ENCODE measurements around the gene TRIM50.

DNA sequence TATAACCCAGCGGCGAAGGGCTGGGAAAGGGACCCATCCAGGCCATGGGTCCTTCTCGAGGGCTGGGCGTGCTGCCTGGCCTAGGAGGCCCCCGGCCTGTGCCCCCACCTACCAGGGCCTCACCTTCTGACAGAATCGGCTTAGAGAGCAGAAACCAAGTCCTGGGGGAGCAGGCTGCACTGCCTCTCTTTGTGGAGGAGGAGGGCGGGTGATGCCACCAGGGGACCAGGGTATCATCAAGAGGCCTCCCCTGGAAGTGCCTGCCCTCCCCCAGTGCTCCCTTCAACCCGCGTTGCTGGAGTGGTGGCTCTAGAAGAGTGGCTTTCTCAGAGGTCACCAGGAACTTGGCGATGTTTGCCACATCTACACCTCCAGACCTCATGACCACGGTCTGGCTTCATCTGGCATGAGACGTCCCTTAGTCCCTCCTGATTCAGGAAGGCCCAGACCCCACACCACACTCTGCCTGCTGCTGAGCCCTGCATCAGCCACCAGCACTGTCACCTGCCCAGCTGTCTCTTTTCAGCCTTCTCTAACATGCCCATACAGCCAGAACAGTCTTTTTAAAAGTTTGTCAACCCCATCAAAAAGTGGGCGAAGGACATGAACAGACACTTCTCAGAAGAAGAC, 32.0 kb upstream of the TRIM50 start:
- TF ChIP-seq, protein P1, sequence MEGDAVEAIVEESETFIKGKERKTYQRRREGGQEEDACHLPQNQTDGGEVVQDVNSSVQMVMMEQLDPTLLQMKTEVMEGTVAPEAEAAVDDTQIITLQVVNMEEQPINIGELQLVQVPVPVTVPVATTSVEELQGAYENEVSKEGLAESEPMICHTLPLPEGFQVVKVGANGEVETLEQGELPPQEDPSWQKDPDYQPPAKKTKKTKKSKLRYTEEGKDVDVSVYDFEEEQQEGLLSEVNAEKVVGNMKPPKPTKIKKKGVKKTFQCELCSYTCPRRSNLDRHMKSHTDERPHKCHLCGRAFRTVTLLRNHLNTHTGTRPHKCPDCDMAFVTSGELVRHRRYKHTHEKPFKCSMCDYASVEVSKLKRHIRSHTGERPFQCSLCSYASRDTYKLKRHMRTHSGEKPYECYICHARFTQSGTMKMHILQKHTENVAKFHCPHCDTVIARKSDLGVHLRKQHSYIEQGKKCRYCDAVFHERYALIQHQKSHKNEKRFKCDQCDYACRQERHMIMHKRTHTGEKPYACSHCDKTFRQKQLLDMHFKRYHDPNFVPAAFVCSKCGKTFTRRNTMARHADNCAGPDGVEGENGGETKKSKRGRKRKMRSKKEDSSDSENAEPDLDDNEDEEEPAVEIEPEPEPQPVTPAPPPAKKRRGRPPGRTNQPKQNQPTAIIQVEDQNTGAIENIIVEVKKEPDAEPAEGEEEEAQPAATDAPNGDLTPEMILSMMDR (IDR thresholded peaks at IDR 0.05; ENCODE audit: low read length) = no peak
- no peak for TF ChIP-seq EZH2 (IDR thresholded peaks at IDR 0.05; ENCODE audit: borderline replicate concordance, low read length)
